ENCODE data around the gene DMC1.
"Not testable (repeated sequence)": the region's sequence is repeated elsewhere in the genome, so short reads cannot be mapped to it uniquely, and the experiment has no call there.

DMC1 gene

DNA sequence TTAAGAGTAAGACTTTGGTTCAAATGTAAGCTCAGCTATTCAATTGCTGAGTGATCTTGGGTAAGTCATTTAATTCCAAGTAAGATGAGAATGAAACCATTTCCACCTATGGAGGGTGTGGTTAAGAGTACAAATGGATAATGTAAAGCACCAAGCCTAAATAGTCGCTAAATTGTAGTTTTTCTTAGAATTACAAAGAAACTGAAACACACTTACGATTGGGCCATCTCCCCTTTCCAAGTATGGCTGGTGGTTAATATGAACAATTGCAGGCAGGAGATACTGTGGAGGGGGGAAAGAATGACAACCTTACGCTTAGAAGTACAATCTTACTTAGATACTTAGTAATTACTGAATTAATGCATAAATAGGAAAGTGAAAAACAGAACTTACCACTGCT lies 72.1 kb downstream of the DMC1 start:
- ATAC-seq = peak; percentile 85 to 89

DNA sequence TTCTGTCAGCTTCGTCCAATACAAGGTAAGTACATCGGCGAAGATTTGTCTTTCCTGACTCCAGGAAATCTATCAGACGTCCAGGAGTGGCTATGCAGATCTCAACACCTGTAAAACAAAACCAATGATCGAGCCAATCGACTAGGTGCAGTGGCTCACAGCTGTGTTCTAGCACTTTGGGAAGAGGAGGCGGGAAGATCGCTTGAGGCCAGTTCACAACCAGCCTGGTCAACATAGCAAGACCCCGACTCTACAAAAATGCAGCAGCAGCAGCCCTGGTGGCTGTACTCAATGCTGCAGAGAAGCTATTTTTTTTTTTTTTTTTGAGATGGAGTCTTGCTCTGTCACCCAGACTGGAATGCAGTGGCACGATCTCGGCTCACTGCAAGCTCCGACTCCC lies 75.0 kb downstream of the DMC1 start:
- ATAC-seq = no peak

DNA sequence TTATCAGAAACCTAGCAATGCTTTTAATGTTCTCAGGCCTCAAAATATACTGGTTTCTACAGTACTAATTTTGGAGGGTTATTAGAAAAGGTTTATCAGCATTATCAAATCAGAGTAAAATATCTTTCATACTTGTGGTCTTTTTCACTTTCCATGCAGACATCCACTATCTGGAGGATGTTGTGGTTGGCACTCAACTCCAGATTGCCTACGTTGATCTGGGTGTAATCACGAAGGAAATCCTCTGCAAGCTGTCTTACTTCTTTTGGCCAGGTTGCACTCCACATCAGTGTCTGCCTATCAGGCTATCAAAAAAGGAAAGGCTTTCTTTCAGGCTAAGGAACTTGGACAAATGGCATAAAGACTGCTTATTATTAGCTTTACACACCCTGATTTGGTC lies 75.5 kb downstream of the DMC1 start:
- no peak for ATAC-seq

DNA sequence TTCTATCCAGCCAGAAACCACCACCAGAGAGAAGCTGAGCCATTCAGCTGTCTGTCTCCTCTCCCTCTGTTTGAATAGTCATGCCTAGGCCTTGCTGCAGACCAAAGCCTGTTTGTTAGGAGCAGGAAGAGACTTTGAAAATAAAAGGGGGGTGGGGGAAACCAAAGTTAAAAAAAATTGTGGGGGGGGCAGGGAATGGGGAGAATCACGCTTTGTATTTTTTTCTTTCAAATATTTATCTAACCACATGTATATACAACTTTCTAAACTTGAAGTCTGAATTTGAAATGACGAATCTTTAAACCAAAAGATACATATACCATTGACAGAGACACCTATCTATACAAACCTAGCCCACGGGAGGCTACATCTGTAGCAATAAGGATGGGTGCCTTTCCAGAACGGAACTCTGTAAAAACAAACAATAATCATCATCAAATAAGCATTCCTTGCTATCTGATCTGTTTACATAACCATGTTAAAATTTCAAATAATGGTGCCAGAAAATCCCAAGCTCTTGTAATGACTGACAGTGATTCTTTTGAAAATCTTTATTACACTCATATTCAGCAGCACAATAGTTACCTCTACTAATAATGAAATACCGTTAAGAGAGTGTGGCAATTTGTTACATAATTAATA lies 78.2 kb downstream of the DMC1 start:
- ATAC-seq = no peak

DNA sequence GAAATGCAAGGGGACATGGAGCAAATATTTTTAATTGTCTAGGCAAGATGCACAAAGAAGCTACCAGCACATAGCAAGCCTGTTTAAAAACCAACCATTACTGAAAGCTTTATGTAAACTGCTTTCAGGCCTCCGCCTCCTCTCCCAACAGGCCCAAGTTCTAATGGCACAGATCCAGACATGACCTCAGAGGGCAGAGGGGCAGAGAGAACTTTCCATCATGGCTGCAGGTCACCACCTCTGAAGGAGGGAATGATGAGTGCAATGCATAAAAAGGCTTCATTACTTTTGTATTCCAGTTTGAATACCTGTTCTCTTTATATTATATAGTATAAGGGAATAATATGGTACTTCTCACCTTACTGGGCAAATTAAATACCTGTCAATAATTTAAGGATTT lies 79.1 kb downstream of the DMC1 start:
- no peak for ATAC-seq

DNA sequence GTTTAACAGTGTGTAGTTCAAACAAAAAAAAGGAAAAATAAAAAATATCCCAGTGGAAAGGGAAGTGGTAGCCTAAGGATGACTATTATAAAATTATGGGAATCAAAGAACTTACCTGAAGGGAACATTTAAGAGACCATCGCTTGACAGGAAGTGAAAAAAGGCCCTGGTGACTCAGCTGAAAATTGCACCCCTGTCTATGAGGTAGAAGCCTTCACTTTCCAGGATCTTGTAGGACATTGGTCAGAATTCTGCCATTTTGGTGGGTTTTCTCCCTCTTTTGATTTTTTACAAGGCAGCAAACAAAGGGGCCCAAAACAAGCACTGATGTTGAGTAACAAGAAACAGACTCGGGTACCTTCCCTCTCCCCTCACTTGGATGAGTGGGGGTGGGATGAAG lies 79.5 kb downstream of the DMC1 start:
- ATAC-seq = peak; percentile 32 to 51

DNA sequence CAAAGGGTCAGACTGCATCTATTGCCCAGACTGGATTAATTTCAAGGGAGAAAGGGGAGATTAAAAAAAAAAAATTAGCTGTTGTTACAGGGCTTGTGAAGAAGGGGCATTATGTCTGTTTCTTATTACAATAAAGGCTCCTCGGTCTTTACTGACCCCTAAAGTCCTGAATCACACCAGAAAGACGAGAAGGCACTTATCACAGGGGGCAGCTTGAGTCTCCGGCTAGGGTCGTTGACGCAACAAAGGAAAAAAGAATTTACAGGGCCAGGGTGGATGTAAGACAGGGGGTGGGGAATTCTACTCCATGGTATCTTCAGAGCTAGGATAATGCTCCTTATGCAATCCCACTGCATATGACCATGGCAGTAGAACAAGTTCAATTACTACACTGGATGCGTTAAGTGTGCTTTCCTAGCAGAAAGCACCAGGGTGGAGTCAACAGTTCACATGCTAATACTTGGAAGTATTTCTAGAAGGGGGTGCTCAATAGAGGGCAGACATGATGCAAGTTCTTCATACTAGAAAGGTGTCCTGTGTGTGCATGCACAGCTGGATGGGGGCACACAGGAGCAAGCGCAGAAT lies 80.3 kb downstream of the DMC1 start:
- ATAC-seq = no peak

DNA sequence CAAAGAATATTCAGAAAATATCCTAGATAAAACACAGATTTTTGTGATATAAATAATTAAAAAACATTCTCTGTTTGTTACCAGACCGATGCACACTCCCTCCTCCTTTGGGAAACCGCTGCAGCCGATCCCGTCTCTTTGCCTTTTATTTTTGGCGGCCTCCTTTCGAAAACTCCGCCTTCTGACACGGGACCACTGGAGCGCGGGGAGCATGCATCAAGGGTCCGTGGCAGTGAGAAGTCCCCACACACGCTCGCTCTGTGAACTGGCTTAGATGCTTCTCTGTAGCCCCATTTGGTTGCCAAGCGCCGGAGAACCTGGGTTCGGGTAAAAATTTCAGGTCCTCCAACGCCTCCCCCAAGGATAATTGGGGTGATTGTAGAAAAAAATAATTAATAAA lies 80.8 kb downstream of the DMC1 start:
- ATAC-seq = no peak

DNA sequence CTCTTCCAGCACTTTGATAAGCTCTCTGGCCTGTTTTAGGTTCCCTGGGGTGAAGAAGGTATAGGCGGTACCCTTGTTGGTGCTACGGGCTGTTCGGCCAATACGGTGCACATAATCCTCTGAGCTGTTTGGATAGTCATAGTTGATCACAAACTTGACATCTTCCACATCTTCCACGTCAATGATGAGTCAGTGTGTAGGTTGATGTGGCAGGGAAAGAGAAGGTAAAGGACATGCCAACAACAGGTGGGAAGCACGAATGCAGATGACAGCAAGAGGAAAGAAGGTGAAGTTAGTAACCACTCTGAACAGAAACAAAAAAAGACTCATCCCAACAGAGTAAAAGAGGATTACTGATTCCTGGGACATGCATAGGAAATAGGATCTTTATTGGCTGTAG lies 82.0 kb downstream of the DMC1 start:
- ATAC-seq = peak; percentile 38 to 65

DNA sequence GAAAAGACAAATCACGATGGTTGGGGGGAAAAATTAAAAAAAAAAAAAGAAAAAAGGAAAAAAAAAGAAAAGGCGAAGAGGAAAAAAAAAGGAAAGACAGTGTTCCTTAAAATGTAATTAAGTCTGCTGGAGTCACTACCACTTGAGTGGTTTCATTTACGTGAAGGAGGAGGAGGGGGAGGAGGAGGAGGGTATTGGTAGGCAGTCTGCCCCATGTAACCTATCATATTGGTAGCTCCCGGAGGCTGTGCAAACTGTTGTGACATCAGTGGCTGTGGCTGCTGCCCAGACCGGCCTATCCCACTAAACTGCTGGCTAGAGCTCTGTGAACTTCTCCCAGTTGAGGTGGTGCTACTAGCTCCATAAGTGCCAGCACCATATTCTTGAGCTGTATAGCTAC lies 84.2 kb downstream of the DMC1 start:
- ATAC-seq = no peak

DNA sequence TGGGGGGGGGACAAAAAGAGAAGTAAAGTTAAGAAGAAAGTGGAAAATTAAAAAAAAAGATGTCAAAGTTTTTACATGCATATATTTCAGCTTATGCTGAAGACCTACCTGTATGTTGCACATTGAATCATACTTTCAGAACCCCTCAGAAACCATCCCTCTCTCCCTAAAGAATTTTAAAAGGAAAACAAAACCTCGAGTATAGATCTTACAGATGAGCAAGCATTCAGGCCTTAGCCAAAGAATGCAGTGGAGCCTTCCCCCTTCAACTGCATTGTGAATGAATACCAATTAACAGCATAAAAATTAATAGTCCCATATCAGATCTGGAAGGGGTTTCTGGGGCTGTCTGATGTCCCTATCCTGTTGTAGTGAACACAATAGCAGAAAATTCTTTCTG lies 85.7 kb downstream of the DMC1 start:
- no peak for ATAC-seq

DNA sequence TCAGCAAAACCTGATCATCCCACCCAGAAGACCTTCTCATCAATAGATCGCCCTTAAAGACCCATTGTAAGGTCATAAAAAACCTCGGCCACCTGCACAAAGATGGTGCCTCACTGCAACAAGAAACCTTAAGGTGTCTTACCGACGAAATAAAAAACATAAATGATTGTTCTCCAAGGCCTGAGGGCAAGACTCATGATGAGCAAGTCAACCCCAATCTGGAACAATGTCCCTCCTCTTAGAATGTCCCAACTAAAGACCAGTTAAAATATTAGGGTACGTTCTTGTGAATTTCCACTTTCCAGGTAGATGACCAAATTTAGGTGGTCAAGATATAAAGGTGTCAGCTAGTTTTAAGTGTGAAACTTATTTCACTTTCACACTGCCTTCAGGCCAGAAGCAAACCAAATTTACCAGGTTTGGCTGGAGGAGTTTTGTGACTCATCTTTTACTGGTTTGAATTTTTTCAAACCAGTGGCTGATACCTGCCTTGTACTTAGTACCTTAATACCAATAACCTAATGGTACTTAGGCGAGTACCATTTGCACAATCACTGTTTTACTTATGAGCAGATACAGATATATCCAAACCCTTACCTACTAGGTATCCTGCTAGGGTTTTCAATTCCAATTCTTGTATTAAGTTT lies 87.2 kb downstream of the DMC1 start:
- ATAC-seq = no peak

DNA sequence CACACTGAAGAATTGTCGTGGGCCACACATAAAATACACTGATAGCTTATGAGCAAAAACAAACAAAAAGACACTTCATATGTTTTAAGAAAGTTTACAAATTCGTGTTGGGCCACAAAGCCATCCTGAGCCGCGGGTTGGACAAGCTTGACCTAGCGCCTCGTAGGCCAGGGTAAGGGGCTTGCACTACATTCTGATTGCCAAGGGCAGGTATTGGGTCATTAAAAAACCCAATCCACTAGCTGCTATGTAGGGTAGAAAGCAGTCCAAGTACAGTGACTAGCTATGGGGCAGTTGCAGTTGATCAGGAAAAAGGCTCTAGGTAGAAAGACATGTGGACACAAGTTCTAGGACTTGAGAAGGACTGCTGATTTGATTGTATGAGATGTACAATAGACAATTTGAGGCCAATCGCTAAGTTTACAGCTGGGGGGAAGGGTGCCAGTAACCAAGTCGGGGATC lies 88.1 kb downstream of the DMC1 start:
- no peak for ATAC-seq

DNA sequence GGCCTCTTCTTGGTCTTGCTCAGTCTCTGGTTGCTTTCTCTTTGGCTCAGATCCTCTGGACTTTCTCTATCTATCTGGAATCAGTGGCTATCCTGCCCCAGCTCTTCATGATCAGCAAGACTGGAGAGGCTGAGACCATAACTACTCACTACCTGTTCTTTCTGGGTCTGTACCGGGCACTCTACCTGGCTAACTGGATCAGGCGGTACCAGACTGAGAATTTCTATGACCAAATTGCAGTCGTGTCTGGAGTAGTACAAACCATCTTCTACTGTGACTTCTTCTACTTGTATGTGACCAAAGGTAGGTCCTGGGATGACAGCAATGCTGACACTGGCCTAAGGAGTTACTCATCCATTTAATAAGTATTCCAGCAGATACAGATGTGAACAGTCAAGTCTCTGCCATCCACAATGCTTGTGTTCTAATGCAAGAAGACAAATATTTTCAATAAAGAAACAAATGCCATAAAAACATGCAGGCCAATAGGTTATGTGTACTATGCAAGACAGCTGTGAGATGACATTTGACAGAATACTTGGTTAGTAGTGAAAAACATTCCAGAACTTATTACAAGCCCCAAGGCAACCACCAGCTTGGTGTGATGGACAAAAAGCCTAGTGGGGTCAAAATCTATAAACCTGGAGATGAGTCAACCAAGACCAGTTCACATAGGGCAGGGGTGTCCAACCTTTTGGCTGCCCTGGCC lies 88.7 kb downstream of the DMC1 start:
- ATAC-seq = no peak

DNA sequence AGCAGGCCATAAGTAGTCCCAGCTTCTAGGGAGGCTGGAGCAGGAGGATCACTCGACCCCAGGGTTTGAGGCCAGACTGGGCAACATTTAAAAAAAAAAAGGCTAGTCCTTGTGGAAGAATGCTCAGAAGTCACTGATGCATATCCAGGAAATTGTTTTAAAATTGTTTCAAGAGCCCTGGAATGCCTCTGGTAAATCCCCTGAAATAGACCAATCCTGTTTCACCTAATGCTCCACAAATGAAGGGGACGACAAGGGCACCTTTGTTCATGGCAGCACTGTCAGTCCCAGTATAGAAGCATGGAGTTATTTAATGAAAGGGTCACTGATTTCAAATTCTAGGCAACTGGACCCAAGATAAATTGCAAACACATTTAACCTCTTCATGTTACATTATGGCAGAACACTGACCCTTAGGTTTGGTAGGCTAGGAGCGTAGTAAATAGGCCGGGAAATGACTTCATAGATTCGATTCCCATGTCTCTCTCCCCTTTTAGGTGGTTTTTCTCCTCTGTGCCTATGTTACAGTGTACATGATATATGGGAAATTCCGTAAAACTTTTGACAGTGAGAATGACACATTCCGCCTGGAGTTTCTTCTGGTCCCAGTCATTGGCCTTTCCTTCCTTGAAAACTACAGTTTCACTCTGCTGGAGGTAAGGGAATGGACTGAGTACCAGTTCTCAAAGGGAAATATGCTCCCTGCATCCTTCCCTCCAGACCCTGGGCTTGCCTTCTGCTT lies 90.7 kb downstream of the DMC1 start:
- ATAC-seq = no peak

DNA sequence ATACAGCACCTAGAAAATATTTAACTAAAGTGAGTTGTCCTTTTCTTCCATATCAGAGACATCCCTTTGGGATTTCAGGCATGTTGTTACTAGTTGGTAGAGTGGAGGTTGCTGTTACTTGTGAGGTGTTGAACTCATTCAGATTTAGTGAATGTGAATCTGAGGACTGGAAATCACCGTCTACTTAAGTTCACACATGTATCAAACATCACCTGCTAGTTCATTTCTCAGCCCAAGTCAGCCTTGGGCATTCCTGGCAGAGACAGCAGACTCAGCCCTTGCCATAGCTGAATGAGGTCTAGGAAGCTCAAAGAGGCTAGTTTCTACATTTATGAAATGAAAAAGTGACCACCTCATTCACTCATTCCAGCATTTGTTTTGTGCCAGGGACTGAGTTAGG lies 92.4 kb downstream of the DMC1 start:
- ATAC-seq = no peak

DNA sequence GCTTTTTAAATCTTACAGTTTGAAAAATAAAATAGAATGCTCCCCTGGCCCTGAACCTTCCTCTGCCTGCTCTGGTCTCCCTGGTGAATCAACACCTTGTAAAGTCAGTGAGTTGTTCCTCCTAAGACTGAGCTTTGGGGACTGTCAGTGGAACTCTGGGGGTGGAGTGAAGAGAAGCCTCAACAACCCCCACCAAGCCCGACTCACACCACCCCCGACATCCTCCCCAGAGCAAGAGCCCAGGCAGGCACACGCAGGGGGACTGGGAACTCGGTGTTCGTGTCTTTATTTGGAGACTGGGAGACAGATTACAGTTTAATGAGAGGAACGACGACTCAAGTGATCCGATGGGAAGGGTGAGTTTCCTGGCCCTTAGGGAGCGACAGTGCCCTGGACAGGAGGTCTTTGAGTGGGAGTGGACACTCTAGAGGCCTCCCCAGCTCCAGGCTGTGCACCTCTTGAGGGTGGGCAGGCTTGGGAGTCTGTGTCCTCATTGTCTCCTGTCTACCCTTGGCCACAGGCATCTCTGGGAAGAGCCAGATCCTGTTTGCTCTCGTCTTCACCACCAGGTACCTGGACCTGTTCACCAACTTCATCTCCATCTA lies 95.9 kb downstream of the DMC1 start:
- ATAC-seq = peak in 1 of 2 donors; percentile 10

DNA sequence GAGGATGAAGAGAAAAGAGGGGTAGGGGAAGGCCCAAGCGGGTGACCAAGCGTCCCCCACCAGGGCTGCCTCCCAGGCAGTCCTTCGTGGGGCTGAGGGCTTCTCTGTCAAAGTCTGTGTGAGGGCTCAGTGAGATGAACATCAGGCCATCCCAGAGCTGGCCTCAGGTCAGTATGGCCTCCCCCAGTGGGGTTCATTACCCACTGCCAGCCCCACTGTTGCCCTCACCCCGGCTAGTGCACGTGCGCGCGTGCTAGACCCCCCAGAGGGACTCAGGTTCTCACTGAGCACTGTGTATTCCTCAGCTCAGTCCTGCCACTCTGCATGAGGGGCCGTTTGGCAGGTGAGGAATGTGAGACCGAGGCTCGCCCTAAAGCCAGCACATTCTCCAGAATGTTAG lies 98.7 kb downstream of the DMC1 start:
- no peak for ATAC-seq

DNA sequence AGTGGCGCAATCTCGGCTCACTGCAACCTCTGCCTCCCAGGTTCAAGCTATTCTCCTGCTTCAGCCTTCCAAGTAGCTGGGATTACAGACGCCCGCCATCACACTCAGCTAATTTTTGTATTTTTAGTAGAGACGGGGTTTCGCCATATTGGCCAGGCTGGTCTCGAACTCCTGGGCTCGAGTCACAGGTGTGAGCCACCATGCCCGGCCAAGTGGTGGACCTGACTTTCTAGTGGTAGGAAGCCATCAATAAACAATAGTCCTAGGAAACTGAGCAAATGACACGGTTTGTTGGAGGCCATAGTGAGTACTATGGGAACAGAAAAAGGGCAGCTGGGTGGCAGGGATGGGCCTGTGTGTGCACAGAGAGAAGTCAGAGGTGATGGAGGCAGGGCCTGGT lies 99.8 kb downstream of the DMC1 start:
- not testable (repeated sequence) for ATAC-seq

DNA sequence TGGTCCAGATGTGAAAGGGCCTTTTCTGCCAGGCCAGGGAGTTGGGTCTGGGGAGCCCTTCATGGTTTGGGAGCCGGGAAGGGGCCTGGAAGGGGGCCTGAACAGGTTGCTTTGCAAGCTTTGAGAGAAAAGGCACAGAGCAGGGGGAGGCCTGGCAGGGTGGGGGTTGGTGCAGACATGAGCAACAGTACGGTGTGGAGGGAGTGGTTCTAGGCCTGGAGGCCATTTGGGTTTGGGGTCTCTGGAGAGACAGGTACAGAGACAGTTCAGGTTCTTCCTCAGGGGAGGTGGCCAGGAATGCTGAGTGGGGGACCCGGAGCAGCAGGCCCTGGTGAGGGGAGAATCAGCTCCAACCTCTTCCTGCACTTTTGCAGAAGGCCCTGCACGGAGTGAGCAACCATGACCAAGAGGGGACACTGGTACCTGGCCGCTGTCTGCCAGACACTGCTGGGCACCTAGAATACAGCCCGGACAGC lies 100.6 kb downstream of the DMC1 start:
- ATAC-seq = no peak

Measured in activated CD4-positive, CD25-positive, alpha-beta regulatory T cell treated with anti-CD3 and anti-CD28 coated beads, Interleukin-2, amount 50 U/mL, for 24 hours (primary cell).